ENCODE measurements around the gene CEBPG.

DNA sequence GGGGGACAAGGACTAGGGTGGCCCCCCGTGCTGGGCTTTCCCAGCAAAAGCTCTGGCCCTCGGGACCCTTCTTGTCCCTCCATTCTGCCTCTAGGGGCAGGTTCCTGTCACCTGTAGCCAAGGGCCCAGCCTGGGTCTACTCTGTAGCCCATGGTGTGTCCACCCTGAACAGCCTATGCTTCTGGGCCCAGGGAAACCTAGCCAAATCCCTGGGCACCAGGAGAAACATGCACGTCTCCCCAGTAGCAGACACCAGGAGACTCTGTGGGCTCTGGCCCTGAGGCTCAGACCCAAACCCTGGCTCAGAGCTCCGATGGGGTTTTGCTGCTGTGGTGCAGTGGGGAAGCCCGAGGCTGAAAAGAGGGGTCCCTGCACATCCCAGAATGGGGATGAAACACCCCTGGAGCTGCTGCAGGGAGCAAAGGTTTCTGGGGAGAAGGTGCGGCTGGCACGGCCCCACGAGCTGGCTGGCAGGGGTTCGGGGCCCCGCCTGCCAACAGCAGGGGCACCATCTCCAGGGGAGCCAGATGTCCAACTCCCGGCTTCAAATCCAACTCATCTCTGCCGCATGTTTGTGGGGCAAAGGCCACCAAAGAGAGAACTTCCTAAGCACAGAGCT lies 18.2 kb downstream of the CEBPG start:
- TF ChIP-seq, protein P1, sequence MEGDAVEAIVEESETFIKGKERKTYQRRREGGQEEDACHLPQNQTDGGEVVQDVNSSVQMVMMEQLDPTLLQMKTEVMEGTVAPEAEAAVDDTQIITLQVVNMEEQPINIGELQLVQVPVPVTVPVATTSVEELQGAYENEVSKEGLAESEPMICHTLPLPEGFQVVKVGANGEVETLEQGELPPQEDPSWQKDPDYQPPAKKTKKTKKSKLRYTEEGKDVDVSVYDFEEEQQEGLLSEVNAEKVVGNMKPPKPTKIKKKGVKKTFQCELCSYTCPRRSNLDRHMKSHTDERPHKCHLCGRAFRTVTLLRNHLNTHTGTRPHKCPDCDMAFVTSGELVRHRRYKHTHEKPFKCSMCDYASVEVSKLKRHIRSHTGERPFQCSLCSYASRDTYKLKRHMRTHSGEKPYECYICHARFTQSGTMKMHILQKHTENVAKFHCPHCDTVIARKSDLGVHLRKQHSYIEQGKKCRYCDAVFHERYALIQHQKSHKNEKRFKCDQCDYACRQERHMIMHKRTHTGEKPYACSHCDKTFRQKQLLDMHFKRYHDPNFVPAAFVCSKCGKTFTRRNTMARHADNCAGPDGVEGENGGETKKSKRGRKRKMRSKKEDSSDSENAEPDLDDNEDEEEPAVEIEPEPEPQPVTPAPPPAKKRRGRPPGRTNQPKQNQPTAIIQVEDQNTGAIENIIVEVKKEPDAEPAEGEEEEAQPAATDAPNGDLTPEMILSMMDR (IDR thresholded peaks at IDR 0.05), result no peak
- no peak for TF ChIP-seq POLR2A (IDR thresholded peaks at IDR 0.05)
- no peak for TF ChIP-seq POLR2AphosphoS5 (IDR thresholded peaks at IDR 0.05)

Measured in transverse colon (tissue), 4 donors.